GM12891 (cell line): Measurements from ENCODE around the gene DIP2A.

ENCODE experiments used
- POLR2A ChIP-seq: IDR thresholded peaks from 2 replicates; pipeline ENCODE4 v1.6.1; 2011; ENCODE audit warnings: low read depth, low read length, control low read depth
- POLR2AphosphoS5 ChIP-seq: IDR thresholded peaks from 2 replicates; pipeline ENCODE4 v1.6.1; 2011; ENCODE audit warnings: low read depth, low read length, control low read depth
- POU2F2 ChIP-seq: IDR thresholded peaks from 2 replicates; pipeline ENCODE4 v1.6.1; 2011; ENCODE audit warnings: low read depth, mild to moderate bottlenecking, control low read depth, low read length, moderate library complexity
- SPI1 ChIP-seq: IDR thresholded peaks from 2 replicates; pipeline ENCODE4 v1.6.1; 2011; ENCODE audit warnings: low read depth, low read length, control low read depth
- TAF1 ChIP-seq: IDR thresholded peaks from 2 replicates; pipeline ENCODE4 v1.6.1; 2011; ENCODE audit warnings: low read depth, low read length, control low read depth

DNA sequence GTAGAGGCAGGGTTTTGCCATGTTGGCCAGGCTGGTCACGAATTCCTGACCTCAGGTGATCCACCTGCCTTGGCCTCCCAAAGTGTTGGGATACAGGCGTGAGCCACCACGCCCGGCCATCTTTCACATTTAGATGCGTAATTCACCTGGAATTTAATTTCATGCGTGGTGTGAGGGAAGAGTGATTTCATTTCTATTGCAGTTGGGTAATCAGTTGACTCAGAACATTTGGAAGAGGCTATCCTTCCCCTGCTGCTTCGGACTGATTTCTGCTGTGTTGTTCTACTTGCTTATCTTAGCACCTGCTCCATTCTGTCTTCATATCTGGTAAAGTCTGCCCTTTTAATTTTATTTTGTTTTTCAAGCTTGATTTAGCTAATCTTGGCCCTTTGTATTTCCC, 19.1 kb downstream of the DIP2A start:
- TF ChIP-seq TAF1 = no peak
- no peak for TF ChIP-seq POLR2A
- no peak for TF ChIP-seq SPI1
- TF ChIP-seq POLR2AphosphoS5 = no peak
- no peak for TF ChIP-seq POU2F2
